ENCODE measurements around the gene GLIS1.

Gene GLIS1

DNA sequence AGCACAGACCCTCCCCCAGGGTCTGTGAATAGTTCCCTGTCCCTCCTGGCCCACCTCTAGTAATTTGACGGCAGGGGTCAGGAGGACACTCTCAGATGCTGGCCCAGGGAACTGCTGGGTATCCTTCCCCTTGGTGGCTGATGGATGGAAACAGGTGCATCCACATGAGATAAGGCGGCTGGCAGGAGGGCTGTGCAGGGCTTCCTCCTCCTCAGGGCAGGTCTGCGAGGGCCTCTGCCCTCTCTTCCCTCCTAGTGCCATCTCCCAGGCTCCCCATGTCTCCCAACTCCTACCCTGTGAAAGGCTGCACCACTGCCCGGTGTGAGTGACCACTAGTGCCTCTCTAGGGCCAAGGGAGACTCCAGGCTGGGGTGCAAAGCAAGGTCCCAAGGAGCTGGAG is 123.9 kb downstream of the GLIS1 start:
- no peak for TF ChIP-seq EZH2 (optimal IDR thresholded peaks at IDR 0.05; ENCODE audit: low read depth, low read length)
- TF ChIP-seq, protein P1, sequence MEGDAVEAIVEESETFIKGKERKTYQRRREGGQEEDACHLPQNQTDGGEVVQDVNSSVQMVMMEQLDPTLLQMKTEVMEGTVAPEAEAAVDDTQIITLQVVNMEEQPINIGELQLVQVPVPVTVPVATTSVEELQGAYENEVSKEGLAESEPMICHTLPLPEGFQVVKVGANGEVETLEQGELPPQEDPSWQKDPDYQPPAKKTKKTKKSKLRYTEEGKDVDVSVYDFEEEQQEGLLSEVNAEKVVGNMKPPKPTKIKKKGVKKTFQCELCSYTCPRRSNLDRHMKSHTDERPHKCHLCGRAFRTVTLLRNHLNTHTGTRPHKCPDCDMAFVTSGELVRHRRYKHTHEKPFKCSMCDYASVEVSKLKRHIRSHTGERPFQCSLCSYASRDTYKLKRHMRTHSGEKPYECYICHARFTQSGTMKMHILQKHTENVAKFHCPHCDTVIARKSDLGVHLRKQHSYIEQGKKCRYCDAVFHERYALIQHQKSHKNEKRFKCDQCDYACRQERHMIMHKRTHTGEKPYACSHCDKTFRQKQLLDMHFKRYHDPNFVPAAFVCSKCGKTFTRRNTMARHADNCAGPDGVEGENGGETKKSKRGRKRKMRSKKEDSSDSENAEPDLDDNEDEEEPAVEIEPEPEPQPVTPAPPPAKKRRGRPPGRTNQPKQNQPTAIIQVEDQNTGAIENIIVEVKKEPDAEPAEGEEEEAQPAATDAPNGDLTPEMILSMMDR (IDR thresholded peaks at IDR 0.05; ENCODE audit: low read length): no peak
- no peak for TF ChIP-seq EZH2phosphoT487 (IDR thresholded peaks at IDR 0.05; ENCODE audit: low read length)
- H3K9me3 ChIP-seq (replicated peaks; ENCODE audit: insufficient read depth, low read length): no peaks in the 10 kb centered on the region
- no peak overlapping the region for H2AFZ ChIP-seq (ENCODE audit: low read length)
- no peak overlapping the region for H3K9ac ChIP-seq (ENCODE audit: low read length)
- H3K4me3 ChIP-seq (ENCODE audit: low read length): no peak overlapping the region
- no peak for DNase-seq
- H3K9me2 ChIP-seq (replicated peaks; ENCODE audit: insufficient read depth, low read length): no peaks in the 10 kb centered on the region
- no peaks in the 10 kb centered on the region for H3K36me3 ChIP-seq (replicated peaks; ENCODE audit: insufficient read depth, low read length)
- H4K20me1 ChIP-seq (ENCODE audit: insufficient read depth, low read length): no peaks in the 10 kb centered on the region
- H3K27ac ChIP-seq (ENCODE audit: low read length): no peak overlapping the region
- H3K79me2 ChIP-seq (ENCODE audit: low read length): no peaks in the 10 kb centered on the region
- H3K27me3 ChIP-seq (replicated peaks; ENCODE audit: insufficient read depth, low read length): no peaks in the 10 kb centered on the region
- no peak overlapping the region for H3K4me2 ChIP-seq (ENCODE audit: low read depth, low read length)
- H3F3A ChIP-seq (ENCODE audit: insufficient read depth, low read length): no peaks in the 10 kb centered on the region
- no peaks in the 10 kb centered on the region for H3K4me1 ChIP-seq (ENCODE audit: low read length)

DNA sequence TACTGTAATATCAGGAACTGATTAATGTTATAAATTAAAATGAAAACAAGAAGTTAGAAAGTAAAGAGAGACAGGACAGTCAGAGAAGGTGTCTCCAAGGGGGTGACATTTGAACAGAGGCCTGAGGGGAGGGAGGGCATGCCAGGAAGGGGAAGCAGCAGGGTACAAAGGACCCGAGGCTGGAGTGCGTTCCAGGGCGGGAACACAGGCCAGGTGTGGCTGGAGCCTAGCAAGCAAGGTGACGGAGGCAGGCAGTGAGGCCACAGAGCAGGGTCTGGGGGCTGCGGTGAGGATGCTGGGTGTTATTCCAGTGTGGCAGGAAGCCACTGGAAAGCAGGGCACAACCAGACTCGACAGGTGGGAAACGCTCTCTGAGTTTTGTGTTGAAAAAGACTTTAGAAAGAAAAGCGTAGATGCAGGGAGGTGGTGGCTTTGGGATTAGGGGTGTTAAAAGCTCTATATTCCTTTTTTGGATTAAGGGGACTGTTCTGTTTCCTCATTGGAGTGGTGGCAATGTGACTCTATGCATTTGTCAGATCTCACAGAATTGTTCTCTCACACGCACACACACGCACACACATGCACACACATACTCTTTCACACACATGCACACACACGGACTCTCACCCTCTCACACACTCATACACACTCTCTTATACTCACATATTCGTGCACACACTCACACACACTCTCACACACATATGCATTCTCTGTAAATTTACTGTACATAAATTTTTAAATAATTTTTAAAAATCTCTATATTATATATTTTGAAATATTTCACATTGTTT is 124.5 kb downstream of the GLIS1 start:
- TF ChIP-seq EZH2phosphoT487 (IDR thresholded peaks at IDR 0.05; ENCODE audit: low read length) (no peak), EZH2 (optimal IDR thresholded peaks at IDR 0.05; ENCODE audit: low read depth, low read length) (no peak)
- TF ChIP-seq, protein P1 (IDR thresholded peaks at IDR 0.05; ENCODE audit: low read length): no peak
- no peak for DNase-seq
- Histone ChIP-seq H3K36me3 (replicated peaks; ENCODE audit: insufficient read depth, low read length) (no peaks in the 10 kb centered on the region), H3K4me2 (ENCODE audit: low read depth, low read length) (no peak overlapping the region), H3K27me3 (replicated peaks; ENCODE audit: insufficient read depth, low read length) (no peaks in the 10 kb centered on the region), H3K9me3 (replicated peaks; ENCODE audit: insufficient read depth, low read length) (no peaks in the 10 kb centered on the region), H3K9ac (ENCODE audit: low read length) (no peak overlapping the region), H3K9me2 (replicated peaks; ENCODE audit: insufficient read depth, low read length) (no peaks in the 10 kb centered on the region), H3K4me1 (ENCODE audit: low read length) (no peaks in the 10 kb centered on the region), H4K20me1 (ENCODE audit: insufficient read depth, low read length) (no peaks in the 10 kb centered on the region), H2AFZ (ENCODE audit: low read length) (no peak overlapping the region), H3K79me2 (ENCODE audit: low read length) (no peaks in the 10 kb centered on the region), H3K27ac (ENCODE audit: low read length) (no peak overlapping the region), H3K4me3 (ENCODE audit: low read length) (no peak overlapping the region), H3F3A (ENCODE audit: insufficient read depth, low read length) (no peaks in the 10 kb centered on the region)

DNA sequence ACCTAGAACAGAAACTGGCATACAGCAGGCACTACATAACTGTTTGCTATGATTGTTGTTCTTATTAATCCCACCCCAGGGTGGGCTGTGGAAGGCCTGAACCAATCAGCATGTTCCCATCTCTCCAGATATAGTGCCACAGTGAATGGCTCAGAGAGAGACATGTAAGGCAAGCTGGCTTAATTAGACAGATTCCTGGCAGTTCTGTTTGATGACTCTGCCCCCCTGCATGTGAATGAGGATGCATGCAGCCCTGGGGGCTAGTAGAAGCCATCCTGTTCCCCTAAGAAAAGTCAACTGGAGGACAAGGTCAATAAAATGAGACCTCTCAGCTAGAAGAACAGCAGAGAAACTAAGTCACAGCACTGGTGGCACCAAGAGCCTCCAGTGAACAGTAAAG is 130.3 kb downstream of the GLIS1 start:
- no peak for DNase-seq

More for the DNA sequence above, 130.3 kb downstream of the GLIS1 start:
- no peaks in the 10 kb centered on the region for H3K9me2 ChIP-seq (replicated peaks; ENCODE audit: insufficient read depth, low read length)
- no peaks in the 10 kb centered on the region for H3F3A ChIP-seq (ENCODE audit: insufficient read depth, low read length)
- no peaks in the 10 kb centered on the region for H3K4me1 ChIP-seq (ENCODE audit: low read length)
- no peak overlapping the region for H3K9ac ChIP-seq (ENCODE audit: low read length)
- no peak overlapping the region for H2AFZ ChIP-seq (ENCODE audit: low read length)
- no peak overlapping the region for H3K4me2 ChIP-seq (ENCODE audit: low read depth, low read length)
- no peaks in the 10 kb centered on the region for H4K20me1 ChIP-seq (ENCODE audit: insufficient read depth, low read length)
- no peaks in the 10 kb centered on the region for H3K79me2 ChIP-seq (ENCODE audit: low read length)
- H3K9me3 ChIP-seq (replicated peaks; ENCODE audit: insufficient read depth, low read length): no peaks in the 10 kb centered on the region
- no peaks in the 10 kb centered on the region for H3K36me3 ChIP-seq (replicated peaks; ENCODE audit: insufficient read depth, low read length)
- no peaks in the 10 kb centered on the region for H3K27me3 ChIP-seq (replicated peaks; ENCODE audit: insufficient read depth, low read length)
- no peak overlapping the region for H3K4me3 ChIP-seq (ENCODE audit: low read length)
- H3K27ac ChIP-seq (ENCODE audit: low read length): no peak overlapping the region
- TF ChIP-seq EZH2 (optimal IDR thresholded peaks at IDR 0.05; ENCODE audit: low read depth, low read length) (no peak), EZH2phosphoT487 (IDR thresholded peaks at IDR 0.05; ENCODE audit: low read length) (no peak)
- TF ChIP-seq, protein P1 (IDR thresholded peaks at IDR 0.05; ENCODE audit: low read length): no peak
